ENCODE results near the gene MYH14.

Gene MYH14

GRCh38 chr19:50290011-50290410, 86.6 kb downstream of the MYH14 start:
- no peak overlapping the region for H3K27ac Mint-ChIP-seq

GRCh38 chr19:50290775-50291174, 87.4 kb downstream of the MYH14 start:
- Mint-ChIP-seq H3K27ac (no peak overlapping the region), H3K27me3 (peaks cover 25% of the 10 kb centered on the region), H3K4me3 (no peak overlapping the region), H3K9me3 (peaks cover 10% of the 10 kb centered on the region), H3K4me1 (no peaks in the 10 kb centered on the region), H3K36me3 (no peaks in the 10 kb centered on the region)
- CTCF ChIA-PET = no interaction called here
- no peak for DNase-seq

More at GRCh38 chr19:50290011-50290410, 86.6 kb downstream of the MYH14 start:
- H3K4me3 Mint-ChIP-seq = no peak overlapping the region
- no peaks in the 10 kb centered on the region for H3K36me3 Mint-ChIP-seq
- H3K9me3 Mint-ChIP-seq = peaks cover 14% of the 10 kb centered on the region
- H3K4me1 Mint-ChIP-seq = no peaks in the 10 kb centered on the region
- peaks cover 25% of the 10 kb centered on the region for H3K27me3 Mint-ChIP-seq
- DNase-seq = no peak
- CTCF ChIA-PET = no interaction called here

DNA sequence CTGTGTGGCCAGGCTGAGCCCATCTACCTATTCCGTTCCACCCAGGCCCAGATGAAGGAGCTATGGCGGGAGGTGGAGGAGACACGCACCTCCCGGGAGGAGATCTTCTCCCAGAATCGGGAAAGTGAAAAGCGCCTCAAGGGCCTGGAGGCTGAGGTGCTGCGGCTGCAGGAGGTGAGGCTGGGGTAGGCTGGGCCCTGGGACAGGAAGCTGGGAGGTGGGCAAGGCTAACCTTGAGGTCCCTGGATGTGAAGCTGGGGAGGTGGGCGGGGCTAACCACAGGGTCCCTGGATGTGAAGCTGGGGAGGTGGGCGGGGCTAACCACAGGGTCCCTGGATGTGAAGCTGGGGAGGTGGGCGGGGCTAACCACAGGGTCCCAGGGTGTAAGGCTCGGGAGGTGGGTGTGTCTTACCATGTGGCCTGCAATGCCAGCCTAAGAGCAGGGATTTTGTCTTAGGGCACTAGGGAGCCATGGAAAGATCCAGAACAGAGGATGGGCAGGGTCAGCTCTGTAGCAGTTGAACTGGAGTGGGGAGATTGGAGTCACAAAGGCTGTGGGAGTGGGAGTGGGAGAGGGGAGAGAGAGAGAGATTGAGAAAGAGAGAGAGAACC, 88.9 kb downstream of the MYH14 start:
- Mint-ChIP-seq H3K36me3 (no peaks in the 10 kb centered on the region), H3K9me3 (peaks cover 8% of the 10 kb centered on the region), H3K27me3 (peaks cover 25% of the 10 kb centered on the region), H3K4me1 (no peaks in the 10 kb centered on the region), H3K4me3 (no peak overlapping the region), H3K27ac (no peak overlapping the region)
- CTCF ChIA-PET = no interaction called here
- DNase-seq = no peak

- Mint-ChIP-seq H3K9me3 (peaks cover 2% of the 10 kb centered on the region), H3K36me3 (no peaks in the 10 kb centered on the region), H3K27ac (no peak overlapping the region), H3K4me3 (no peak overlapping the region), H3K27me3 (peaks cover 25% of the 10 kb centered on the region), H3K4me1 (no peaks in the 10 kb centered on the region)
- CTCF ChIA-PET = no interaction called here
- DNase-seq = no peak
Measured at GRCh38 chr19:50293263-50294004, 90.0 kb downstream of the MYH14 start.

GRCh38 chr19:50300051-50300450, 96.6 kb downstream of the MYH14 start:
- no peaks in the 10 kb centered on the region for H3K4me1 Mint-ChIP-seq
- DNase-seq = no peak
- CTCF ChIA-PET = no interaction called here
- H3K9me3 Mint-ChIP-seq = no peaks in the 10 kb centered on the region
- H3K27ac Mint-ChIP-seq = no peak overlapping the region
- peaks cover 14% of the 10 kb centered on the region for H3K27me3 Mint-ChIP-seq
- H3K36me3 Mint-ChIP-seq = no peaks in the 10 kb centered on the region
- no peak overlapping the region for H3K4me3 Mint-ChIP-seq

DNA sequence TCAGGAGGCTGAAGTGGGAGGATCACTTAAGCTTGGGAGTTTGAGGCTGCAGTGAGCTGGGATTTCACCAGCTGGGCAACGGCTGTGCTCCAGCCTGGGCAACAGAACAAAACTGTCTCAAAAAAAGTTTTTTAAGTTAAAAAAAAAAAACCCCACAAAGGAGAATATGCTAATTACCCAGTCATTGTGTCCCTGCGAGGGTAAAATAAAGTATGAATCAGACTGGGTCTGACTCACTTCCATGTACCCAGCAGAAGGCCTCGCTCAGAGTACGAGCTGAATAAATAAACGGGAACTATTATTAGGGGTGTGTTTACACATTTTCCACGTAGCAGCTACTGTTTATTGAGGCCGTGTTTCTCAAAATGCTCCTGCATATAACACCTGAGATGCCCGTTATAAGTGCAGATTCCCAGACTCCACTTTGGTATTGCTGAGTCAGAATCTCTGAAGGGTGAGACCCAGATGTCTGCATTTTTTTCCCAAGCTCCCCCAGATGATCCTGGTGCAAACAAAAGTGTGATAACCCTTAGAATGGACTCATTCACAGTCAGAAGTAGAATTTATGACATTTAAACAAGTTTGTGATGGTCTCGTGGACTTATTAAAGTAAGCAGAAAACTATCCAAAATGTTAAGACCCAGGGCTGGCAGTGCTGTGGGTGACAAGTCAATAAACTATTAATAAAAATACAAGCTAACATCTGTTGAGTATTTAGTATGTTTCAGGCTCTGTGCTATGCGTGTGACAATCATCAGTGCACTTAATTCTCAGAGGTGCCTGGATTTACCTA, 97.6 kb downstream of the MYH14 start:
- CTCF ChIA-PET = interaction anchor here (0.6 kb wide), 1 partner anchor 492 kb away, joined by 5 read pairs; no protein-coding TSS in a partner anchor
- H3K4me3 Mint-ChIP-seq = no peak overlapping the region
- H3K4me1 Mint-ChIP-seq = no peaks in the 10 kb centered on the region
- H3K36me3 Mint-ChIP-seq = no peaks in the 10 kb centered on the region
- peaks cover 21% of the 10 kb centered on the region for H3K27me3 Mint-ChIP-seq
- H3K9me3 Mint-ChIP-seq = no peaks in the 10 kb centered on the region
- no peak for DNase-seq
- H3K27ac Mint-ChIP-seq = no peak overlapping the region

DNA sequence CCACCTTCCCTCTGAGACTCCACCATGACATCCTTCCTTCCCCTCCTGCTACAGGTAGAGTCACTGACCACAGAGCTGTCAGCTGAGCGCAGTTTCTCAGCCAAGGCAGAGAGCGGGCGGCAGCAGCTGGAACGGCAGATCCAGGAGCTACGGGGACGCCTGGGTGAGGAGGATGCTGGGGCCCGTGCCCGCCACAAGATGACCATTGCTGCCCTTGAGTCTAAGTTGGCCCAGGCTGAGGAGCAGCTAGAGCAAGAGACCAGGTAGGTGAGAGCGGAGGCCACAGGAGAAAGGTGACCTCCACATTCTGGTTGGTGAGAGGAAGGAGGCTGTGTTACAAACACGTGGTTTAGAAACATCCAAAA, 98.2 kb downstream of the MYH14 start:
- H3K9me3 Mint-ChIP-seq = no peaks in the 10 kb centered on the region
- H3K4me1 Mint-ChIP-seq = no peaks in the 10 kb centered on the region
- H3K27me3 Mint-ChIP-seq = peaks cover 25% of the 10 kb centered on the region
- H3K27ac Mint-ChIP-seq = no peak overlapping the region
- no peaks in the 10 kb centered on the region for H3K36me3 Mint-ChIP-seq
- no peak overlapping the region for H3K4me3 Mint-ChIP-seq
- DNase-seq = no peak
- CTCF ChIA-PET = no interaction called here

- Mint-ChIP-seq H3K27me3 (peaks cover 39% of the 10 kb centered on the region), H3K4me1 (no peaks in the 10 kb centered on the region), H3K4me3 (no peak overlapping the region), H3K36me3 (no peaks in the 10 kb centered on the region), H3K9me3 (no peaks in the 10 kb centered on the region), H3K27ac (no peak overlapping the region)
- CTCF ChIA-PET = no interaction called here
- no peak for DNase-seq
Measured at GRCh38 chr19:50303558-50303957, 100.1 kb downstream of the MYH14 start.

- no peak overlapping the region for H3K4me3 Mint-ChIP-seq
- no peaks in the 10 kb centered on the region for H3K4me1 Mint-ChIP-seq
- CTCF ChIA-PET = no interaction called here
- H3K36me3 Mint-ChIP-seq = no peaks in the 10 kb centered on the region
- no peak for DNase-seq
- H3K27me3 Mint-ChIP-seq = peaks cover 86% of the 10 kb centered on the region
- no peaks in the 10 kb centered on the region for H3K9me3 Mint-ChIP-seq
- H3K27ac Mint-ChIP-seq = no peak overlapping the region
Measured at GRCh38 chr19:50308991-50309390, 105.6 kb downstream of the MYH14 start.

DNA sequence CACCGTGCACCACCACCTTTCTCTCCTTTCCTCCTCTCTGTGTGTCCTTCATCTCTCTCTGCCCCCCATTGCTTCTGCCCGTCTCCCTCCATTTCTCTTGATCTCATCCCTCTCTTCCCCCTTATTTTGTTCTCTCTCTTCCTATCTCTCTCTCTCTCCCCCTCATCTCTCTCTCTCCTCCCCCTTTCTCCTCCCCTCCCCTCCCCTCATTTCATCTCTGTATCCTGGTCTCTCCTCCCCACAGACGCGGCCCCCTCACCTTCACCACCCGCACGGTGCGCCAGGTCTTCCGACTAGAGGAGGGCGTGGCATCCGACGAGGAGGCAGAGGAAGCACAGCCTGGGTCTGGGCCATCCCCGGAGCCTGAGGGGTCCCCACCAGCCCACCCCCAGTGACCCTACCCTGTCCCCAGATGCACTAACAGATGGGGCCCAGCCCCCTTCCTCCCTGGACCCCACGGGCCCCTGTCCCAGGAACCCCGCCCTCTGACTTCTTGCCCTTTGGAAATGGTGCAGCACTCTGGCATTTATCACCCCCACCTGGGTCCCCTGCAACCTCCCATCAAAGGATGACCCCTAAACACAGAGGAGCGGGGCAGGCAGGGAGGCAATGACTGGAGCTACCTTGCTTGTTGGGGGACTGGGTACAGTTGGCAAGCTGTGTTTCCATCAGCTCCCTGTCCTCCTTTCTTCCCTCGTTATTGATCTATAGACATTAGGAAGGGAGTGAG, 106.1 kb downstream of the MYH14 start:
- Mint-ChIP-seq H3K4me3 (no peak overlapping the region), H3K27ac (no peak overlapping the region), H3K27me3 (peaks cover 90% of the 10 kb centered on the region), H3K4me1 (no peaks in the 10 kb centered on the region), H3K9me3 (no peaks in the 10 kb centered on the region), H3K36me3 (no peaks in the 10 kb centered on the region)
- CTCF ChIA-PET = no interaction called here
- DNase-seq = no peak

DNA sequence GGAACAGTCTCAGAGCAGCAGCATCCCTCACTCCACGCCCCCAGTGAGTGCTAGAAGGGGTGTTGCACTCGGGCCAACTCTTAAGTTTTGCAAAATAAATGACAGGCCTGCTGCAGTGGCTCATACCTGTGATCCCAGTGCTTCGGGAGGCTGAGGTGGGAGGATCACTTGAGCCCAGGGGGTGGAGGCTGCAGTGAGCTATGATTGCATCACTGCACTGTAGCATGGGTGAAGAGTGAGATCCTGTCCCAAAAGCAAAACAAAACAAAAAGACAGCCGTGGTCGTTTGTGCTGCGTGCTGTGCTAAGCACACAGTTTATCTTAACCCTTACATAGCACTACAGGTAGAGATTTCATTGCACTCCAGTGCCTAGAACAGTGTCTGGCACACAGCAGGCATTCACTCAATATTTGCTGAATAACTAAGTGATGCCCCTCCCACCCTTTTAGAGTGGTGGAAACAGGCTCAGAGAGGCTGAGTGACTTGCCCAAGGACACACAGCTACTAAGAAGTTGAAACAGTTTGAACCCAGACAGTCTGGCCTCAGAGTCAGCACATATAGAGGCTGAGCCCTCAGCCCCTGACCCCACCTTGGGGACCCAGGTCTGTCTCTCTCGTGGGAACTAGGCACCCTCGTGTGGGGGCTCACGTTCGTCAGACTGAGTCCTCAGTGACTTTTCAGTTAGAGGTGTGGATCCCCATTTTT, 107.5 kb downstream of the MYH14 start:
- H3K36me3 Mint-ChIP-seq = no peaks in the 10 kb centered on the region
- peaks cover 5% of the 10 kb centered on the region for H3K4me1 Mint-ChIP-seq
- no peak for DNase-seq
- peaks cover 91% of the 10 kb centered on the region for H3K27me3 Mint-ChIP-seq
- H3K4me3 Mint-ChIP-seq = no peak overlapping the region
- H3K27ac Mint-ChIP-seq = no peak overlapping the region
- no peaks in the 10 kb centered on the region for H3K9me3 Mint-ChIP-seq
- CTCF ChIA-PET = no interaction called here

- no peak overlapping the region for H3K4me3 Mint-ChIP-seq
- peaks cover 95% of the 10 kb centered on the region for H3K27me3 Mint-ChIP-seq
- no peaks in the 10 kb centered on the region for H3K9me3 Mint-ChIP-seq
- no peak overlapping the region for H3K27ac Mint-ChIP-seq
- peaks cover 7% of the 10 kb centered on the region for H3K4me1 Mint-ChIP-seq
- DNase-seq = no peak
- no peaks in the 10 kb centered on the region for H3K36me3 Mint-ChIP-seq
- CTCF ChIA-PET = no interaction called here
Measured at GRCh38 chr19:50311723-50312635, 108.6 kb downstream of the MYH14 start.

All from activated naive CD4-positive, alpha-beta T cell treated with anti-CD3 and anti-CD28 coated beads, Interleukin-2, amount 10 ng/mL, durations not matched to agents 7 days and 5 days (primary cell).